H1 (cell line): ENCODE data around the gene MACROD2. TPM values are rescaled to one million over a fixed set of nuclear protein-coding genes. Genes with fewer than 3 reads are reported as not detected.

Experiments used
- CTCF ChIA-PET: fragments of 300-600 bp; sonication (Branson Sonifier 250); formaldehyde crosslinking; loops from one replicate; lab custom pipeline; 2021; ENCODE audit not compliant: partially characterized antibody; lab: Charles Lee
- POLR2A ChIA-PET: fragments of 300-600 bp; sonication (Branson Sonifier 250); formaldehyde crosslinking; loops from one replicate; lab custom pipeline; 2021; ENCODE audit warnings: inconsistent platforms; ENCODE audit not compliant: partially characterized antibody; lab: Charles Lee
- DNase-seq, 2 experiments: peaks; one replicate each; pipeline versions ENCODE4 v3.0.0 to v3.0.0-alpha.2; 2010 to 2022; ENCODE audit warnings: low spot score in 2 of 2, low read depth in 1 of 2, mixed read lengths in 1 of 2
- FAIRE-seq: peaks from 2 replicates; lab custom pipeline; 2011; peaks lifted over from hg19 to GRCh38; lab: Jason Lieb, UNC
- H2AFZ ChIP-seq: 2 replicates; pipeline ENCODE4 v1.8.1; 2012; ENCODE audit warnings: low read length, inconsistent platforms
- H2AK5ac ChIP-seq: 2 replicates; pipeline ENCODE4 v1.6.1; 2013; ENCODE audit warnings: low read depth, low read length
- H2BK120ac ChIP-seq: replicated peaks from 2 replicates; pipeline ENCODE3; 2013; ENCODE audit warnings: low read depth, low read length, inconsistent platforms
- H2BK12ac ChIP-seq: 2 replicates; pipeline ENCODE4 v1.6.1; 2013; ENCODE audit warnings: low read depth, low read length
- H2BK15ac ChIP-seq: 2 replicates; pipeline ENCODE4 v1.6.1; 2013; ENCODE audit warnings: low read length
- H2BK20ac ChIP-seq: 2 replicates; pipeline ENCODE4 v1.6.1; 2013; ENCODE audit warnings: low read length
- H2BK5ac ChIP-seq: 2 replicates; pipeline ENCODE4 v1.6.1; 2013; ENCODE audit warnings: low read depth, low read length
- H3K14ac ChIP-seq: 2 replicates; pipeline ENCODE4 v1.6.1; 2013; ENCODE audit warnings: inconsistent platforms; ENCODE audit not compliant: insufficient read length
- H3K18ac ChIP-seq: 2 replicates; pipeline ENCODE4 v1.6.1; 2013; ENCODE audit warnings: low read length; ENCODE audit errors: extremely low read depth
- H3K23ac ChIP-seq: 2 replicates; pipeline ENCODE4 v1.6.1; 2013; ENCODE audit warnings: inconsistent platforms; ENCODE audit not compliant: insufficient read length
- H3K23me2 ChIP-seq: 2 replicates; pipeline ENCODE4 v1.6.1; 2013; ENCODE audit warnings: low read depth, low read length
- H3K27ac ChIP-seq: 2 replicates; pipeline ENCODE4 v1.6.1; 2011; ENCODE audit warnings: low read depth, low read length, inconsistent platforms
- H3K27me3 ChIP-seq, 4 experiments: replicated peaks in 1 of 4; 1 replicate in 1 of 4; 2 replicates in 3 of 4; pipeline versions ENCODE4 v1.6.1 to v1.8.1; 2011 to 2013; ENCODE audit warnings: low read length in 3 of 4, mild to moderate bottlenecking in 3 of 4, inconsistent platforms in 2 of 4, mixed read lengths in 2 of 4, moderate library complexity in 1 of 4; ENCODE audit not compliant: control insufficient read depth in 3 of 4, insufficient read depth in 3 of 4; ENCODE audit errors: extremely low read depth in 1 of 4
- H3K36me3 ChIP-seq, 4 experiments: 2 replicates each; pipeline versions ENCODE4 v1.6.1 to v1.8.1; 2011 to 2013; ENCODE audit warnings: mild to moderate bottlenecking in 4 of 4, low read length in 3 of 4, moderate library complexity in 2 of 4, control low read depth in 1 of 4, inconsistent platforms in 1 of 4; ENCODE audit not compliant: insufficient read depth in 4 of 4, control insufficient read depth in 2 of 4
- H3K4ac ChIP-seq: replicated peaks from 2 replicates; pipeline ENCODE3; 2013; ENCODE audit warnings: low read length, low read depth, mixed read lengths, inconsistent platforms; ENCODE audit not compliant: insufficient read length
- H3K4me1 ChIP-seq, 4 experiments: replicated peaks in 1 of 4; 1 replicate in 1 of 4; 2 replicates in 3 of 4; pipeline versions ENCODE4 v1.6.1 to v1.8.1; 2011 to 2013; ENCODE audit warnings: low read length in 3 of 4, inconsistent platforms in 2 of 4, mixed read lengths in 1 of 4; ENCODE audit not compliant: insufficient read depth in 4 of 4, control insufficient read depth in 3 of 4
- H3K4me2 ChIP-seq, 2 experiments: 2 replicates each; pipeline versions ENCODE4 v1.6.1 to v1.8.1; 2011 to 2013; ENCODE audit warnings: low read depth in 2 of 2, low read length in 2 of 2, control low read depth in 1 of 2, inconsistent platforms in 1 of 2, mild to moderate bottlenecking in 1 of 2; ENCODE audit not compliant: insufficient read depth in 1 of 2
- H3K4me3 ChIP-seq, 4 experiments: fragments of 200-600, 300-600 bp in 1 of 4; sonication (generic), shearing (Covaris generic), sonication (Bioruptor Twin) in 1 of 4; 2 replicates each; pipeline versions ENCODE4 v1.5.1 to v1.8.1; 2011 to 2016; ENCODE audit warnings: low read length in 4 of 4, low read depth in 3 of 4, control low read depth in 2 of 4, inconsistent platforms in 2 of 4, mild to moderate bottlenecking in 2 of 4, mixed read lengths in 1 of 4, moderate library complexity in 1 of 4; ENCODE audit not compliant: insufficient read depth in 2 of 4; ENCODE audit errors: extremely low read depth in 1 of 4
- H3K56ac ChIP-seq: replicated peaks from 2 replicates; pipeline ENCODE3; 2013; ENCODE audit warnings: low read depth, mild to moderate bottlenecking, mixed read lengths, low read length, inconsistent platforms; ENCODE audit not compliant: insufficient read length
- H3K79me1 ChIP-seq: 2 replicates; pipeline ENCODE4 v1.6.1; 2013; ENCODE audit warnings: low read depth, low read length, control low read depth
- H3K79me2 ChIP-seq, 2 experiments: 2 replicates each; pipeline versions ENCODE4 v1.6.1 to v1.8.1; 2012 to 2013; ENCODE audit warnings: low read length in 2 of 2, mild to moderate bottlenecking in 2 of 2, inconsistent platforms in 1 of 2; ENCODE audit not compliant: insufficient read depth in 2 of 2, control insufficient read depth in 1 of 2
- H3K9ac ChIP-seq, 4 experiments: replicated peaks in 1 of 4; 1 replicate in 1 of 4; 2 replicates in 3 of 4; pipeline versions ENCODE4 v1.6.1 to v1.8.1; 2011 to 2013; ENCODE audit warnings: low read depth in 3 of 4, low read length in 3 of 4, control low read depth in 2 of 4, mild to moderate bottlenecking in 2 of 4, moderate library complexity in 2 of 4, inconsistent platforms in 1 of 4; ENCODE audit errors: extremely low read depth in 1 of 4
- H3K9me3 ChIP-seq, 2 experiments: 2 replicates each; pipeline versions ENCODE4 v1.6.1 to v1.8.1; 2012 to 2013; ENCODE audit warnings: mild to moderate bottlenecking in 2 of 2, moderate library complexity in 2 of 2, control low read depth in 1 of 2, inconsistent platforms in 1 of 2, low read depth in 1 of 2, low read length in 1 of 2, mixed read lengths in 1 of 2; ENCODE audit not compliant: insufficient read depth in 2 of 2
- H4K20me1 ChIP-seq, 2 experiments: replicated peaks in 1 of 2; 2 replicates each; pipeline versions ENCODE3 to v1.8.1; 2011 to 2013; ENCODE audit warnings: inconsistent platforms in 2 of 2, low read length in 2 of 2, mild to moderate bottlenecking in 1 of 2; ENCODE audit not compliant: insufficient read depth in 2 of 2, control insufficient read depth in 1 of 2
- H4K5ac ChIP-seq: 2 replicates; pipeline ENCODE4 v1.6.1; 2013; ENCODE audit warnings: low read length, low read depth, mixed read lengths, inconsistent platforms; ENCODE audit not compliant: insufficient read length
- H4K8ac ChIP-seq: 2 replicates; pipeline ENCODE4 v1.8.0; 2013; ENCODE audit warnings: mild to moderate bottlenecking, moderate library complexity, low read length, inconsistent platforms; ENCODE audit not compliant: insufficient read depth; ENCODE audit errors: extremely low read depth
- H4K91ac ChIP-seq: replicated peaks from 2 replicates; pipeline ENCODE3; 2013; ENCODE audit warnings: low read length, mixed read lengths, inconsistent platforms; ENCODE audit not compliant: insufficient read length
- BRCA1 ChIP-seq: IDR thresholded peaks from 2 replicates; pipeline ENCODE4 v1.6.1; 2012; ENCODE audit warnings: low read depth, low read length, improper control_type of control experiment
- CBX5 ChIP-seq: fragments of 300-800, 300-1000 bp; sonication (generic); IDR thresholded peaks from 2 replicates; pipeline ENCODE4 v1.7.1; 2016; ENCODE audit warnings: antibody characterized with exemption, low read length, low read depth
- CHD1 ChIP-seq: IDR thresholded peaks from 2 replicates; pipeline ENCODE4 v1.6.1; 2012; ENCODE audit warnings: low read depth, low read length, improper control_type of control experiment
- CHD2 ChIP-seq: IDR thresholded peaks from 2 replicates; pipeline ENCODE4 v1.6.1; 2012; ENCODE audit warnings: low read length, improper control_type of control experiment
- EGR1 ChIP-seq: IDR thresholded peaks from 2 replicates; pipeline ENCODE4 v1.6.1; 2011; ENCODE audit warnings: low read depth, low read length, borderline replicate concordance
- FOSL1 ChIP-seq: IDR thresholded peaks from 2 replicates; pipeline ENCODE4 v1.6.1; 2011; ENCODE audit warnings: mild to moderate bottlenecking, low read depth, low read length, moderate library complexity; ENCODE audit not compliant: insufficient read depth
- GTF2F1 ChIP-seq: IDR thresholded peaks from 2 replicates; pipeline ENCODE4 v1.6.1; 2012; ENCODE audit warnings: low read depth, low read length, improper control_type of control experiment, borderline replicate concordance
- JUND ChIP-seq: IDR thresholded peaks from 2 replicates; pipeline ENCODE4 v1.6.1; 2011; ENCODE audit warnings: mild to moderate bottlenecking, improper control_type of control experiment, low read length
- POLR2A ChIP-seq, 2 experiments: IDR thresholded peaks; 1 replicate in 1 of 2; 2 replicates in 1 of 2; pipeline ENCODE4 v1.6.1; 2011; ENCODE audit warnings: low read depth in 2 of 2, low read length in 2 of 2, mild to moderate bottlenecking in 2 of 2; ENCODE audit errors: control extremely low read depth in 1 of 2
- SAP30 ChIP-seq: fragments of 300-600 bp; sonication (generic); IDR thresholded peaks from 2 replicates; pipeline ENCODE4 v1.7.1; 2012; ENCODE audit warnings: low read length, moderate library complexity, mild to moderate bottlenecking, inconsistent platforms; ENCODE audit not compliant: insufficient read depth, insufficient replicate concordance
- SP1 ChIP-seq: IDR thresholded peaks from 2 replicates; pipeline ENCODE4 v1.6.1; 2011; ENCODE audit warnings: low read depth, low read length
- TAF1 ChIP-seq: IDR thresholded peaks from 2 replicates; pipeline ENCODE4 v1.6.1; 2011; ENCODE audit warnings: mild to moderate bottlenecking, low read depth, low read length
- TCF12 ChIP-seq: IDR thresholded peaks from 2 replicates; pipeline ENCODE4 v1.6.1; 2011; ENCODE audit warnings: low read depth, mild to moderate bottlenecking, low read length
- TEAD4 ChIP-seq: IDR thresholded peaks from 2 replicates; pipeline ENCODE4 v1.6.1; 2012; ENCODE audit warnings: low read depth, low read length, inconsistent platforms, mixed read lengths
- YY1 ChIP-seq: IDR thresholded peaks from 2 replicates; pipeline ENCODE4 v1.6.1; 2011; ENCODE audit warnings: low read depth, mild to moderate bottlenecking, low read length
- WGBS, 2 experiments: shearing (Covaris generic) in 1 of 2; methylation state at CpG; one replicate each; pipeline versions ENCODE4 v1.1.6 to v1.1.7; 2013 to 2015; ENCODE audit warnings: low lambda C conversion rate in 2 of 2, mixed read lengths in 2 of 2, inconsistent platforms in 1 of 2, low coverage in 1 of 2, missing lambda C conversion rate in 1 of 2; ENCODE audit not compliant: insufficient replicate concordance in 2 of 2, insufficient coverage in 1 of 2, insufficient read length in 1 of 2; ENCODE audit errors: extremely low coverage in 1 of 2, missing lambda C conversion rate in 1 of 2; 5-methylcytosine and 5-hydroxymethylcytosine counted together
- polyA plus RNA-seq, 7 experiments: library from polyadenylated mRNA; depleted of rRNA in 3 of 7; stranded (reverse) in 5 of 7; unstranded in 2 of 7; fragments of >200 nt in 5 of 7; fragments of 200-250 nt in 2 of 7; gene quantifications; 1 replicate in 5 of 7; 2 replicates in 1 of 7; 4 replicates in 1 of 7; pipeline versions ENCODE4 v1.2.1 to v1.2.3, GENCODE V29; 2011 to 2013; ENCODE audit warnings: missing spikeins in 2 of 7, mixed read lengths in 2 of 7
- total RNA-seq: library from RNA; stranded (reverse); fragmentation: NEBNext Ultra II Directional; extraction: Animal tissue kit (Norgen Biotek cat#: 25700); gene quantifications from 2 replicates; pipeline ENCODE4 v1.2.1, GENCODE V29; 2021
- TF ChIP-seq, protein P1 (sequence below): IDR thresholded peaks from 2 replicates; pipeline ENCODE4 v1.6.1; 2011; ENCODE audit warnings: low read depth, mild to moderate bottlenecking, low read length; ENCODE audit not compliant: insufficient read depth

MACROD2 gene
- total and polyA plus RNA-seq, 2 of the 8 experiments (the other 6 are each of a cell fraction or from before 2014, with no cell fraction given) = 0.70 to 3.9 TPM

DNA sequence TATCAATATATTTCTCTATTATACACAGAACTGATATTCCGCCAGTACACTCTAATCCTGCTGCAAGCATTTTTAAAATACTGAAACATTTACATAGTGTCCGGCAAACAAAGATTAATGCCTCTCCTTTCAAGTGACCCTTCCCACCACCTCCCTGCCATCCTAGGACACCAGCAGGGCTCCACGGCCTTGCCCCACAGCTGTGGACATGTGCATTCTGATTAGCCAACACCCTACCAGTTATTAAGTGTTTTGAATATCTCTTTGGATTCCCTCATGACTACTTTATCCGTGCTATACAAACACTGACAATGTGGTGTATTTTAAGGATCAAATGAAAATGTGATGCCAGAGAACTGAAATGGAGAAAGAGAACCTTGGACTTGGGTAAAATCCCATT, 1962.8 kb downstream of the MACROD2 start:
- no peaks in the 10 kb centered on the region for H3K4me1 ChIP-seq
- no peak overlapping the region for H3K56ac ChIP-seq
- H4K8ac ChIP-seq = no peak overlapping the region
- H3K14ac ChIP-seq = no peak overlapping the region
- H4K91ac ChIP-seq = no peak overlapping the region
- no peak overlapping the region for H2BK120ac ChIP-seq
- H2BK15ac ChIP-seq = no peak overlapping the region
- ChIA-PET CTCF (no interaction called here), POLR2A (no interaction called here)
- WGBS, 2 experiments = 93% methylated on average over 4 of the region's 4 CpGs; no CpG with 5 or more reads in 1 of the 2 experiments
- TF ChIP-seq BRCA1 (no peak), TCF12 (no peak), SP1 (no peak), YY1 (no peak), TEAD4 (no peak), CHD2 (no peak), EGR1 (no peak), TAF1 (no peak), CBX5 (no peak), SAP30 (no peak), POLR2A (IDR thresholded peaks at IDR 0.05; ENCODE audit: control extremely low read depth in 1 of 2, low read depth in 2 of 2, low read length in 2 of 2) (no peak), GTF2F1 (no peak), JUND (no peak), FOSL1 (no peak), CHD1 (no peak)
- TF ChIP-seq, protein P1, sequence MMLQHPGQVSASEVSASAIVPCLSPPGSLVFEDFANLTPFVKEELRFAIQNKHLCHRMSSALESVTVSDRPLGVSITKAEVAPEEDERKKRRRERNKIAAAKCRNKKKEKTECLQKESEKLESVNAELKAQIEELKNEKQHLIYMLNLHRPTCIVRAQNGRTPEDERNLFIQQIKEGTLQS = no peak
- FAIRE-seq = no peak
- no peak overlapping the region for H3K4me3 ChIP-seq
- H4K5ac ChIP-seq = no peak overlapping the region
- no peak overlapping the region for H3K4me2 ChIP-seq
- no peak overlapping the region for H2AK5ac ChIP-seq
- no peak overlapping the region for H3K4ac ChIP-seq
- H3K79me1 ChIP-seq = no peaks in the 10 kb centered on the region
- no peaks in the 10 kb centered on the region for H3K36me3 ChIP-seq
- H2BK5ac ChIP-seq = no peak overlapping the region
- no peak for DNase-seq
- H2AFZ ChIP-seq = no peak overlapping the region
- H3K27me3 ChIP-seq = no peaks in the 10 kb centered on the region
- H3K23me2 ChIP-seq = no peaks in the 10 kb centered on the region
- no peak overlapping the region for H3K9ac ChIP-seq
- H3K9me3 ChIP-seq = no peaks in the 10 kb centered on the region
- no peaks in the 10 kb centered on the region for H4K20me1 ChIP-seq
- H2BK20ac ChIP-seq = no peak overlapping the region
- H3K18ac ChIP-seq = no peak overlapping the region
- no peak overlapping the region for H3K27ac ChIP-seq
- no peak overlapping the region for H2BK12ac ChIP-seq
- no peaks in the 10 kb centered on the region for H3K79me2 ChIP-seq
- no peak overlapping the region for H3K23ac ChIP-seq
